SK-N-SH (cell line): Measurements from ENCODE around the gene HSFX1.
"Not testable (repeated sequence)": the region's sequence is repeated elsewhere in the genome, so short reads cannot be mapped to it uniquely, and the experiment has no call there.

Experiments
- CTCF ChIP-seq: fragments of 200-600 bp; sonication (generic); IDR thresholded peaks from 2 replicates; pipeline ENCODE4 v1.6.1; 2017; ENCODE audit warnings: antibody characterized with exemption, mild to moderate bottlenecking, moderate library complexity
- POLR2AphosphoS5 ChIP-seq: IDR thresholded peaks from 2 replicates; pipeline ENCODE4 v1.6.1; 2012; ENCODE audit warnings: low read depth, low read length
- TCF12 ChIP-seq: IDR thresholded peaks from 2 replicates; pipeline ENCODE4 v1.4.0; 2012

- not testable (repeated sequence) for TF ChIP-seq CTCF, TCF12, POLR2AphosphoS5
Observed at GRCh38 chrX:149746390-149747007, 27.4 kb upstream of the HSFX1 start.
